Activated gamma-delta T cell (primary cell): ENCODE data around the gene PAIP2B.
"Not testable (repeated sequence)": the region's sequence is repeated elsewhere in the genome, so short reads cannot be mapped to it uniquely, and the experiment has no call there.

Experiments used
- DNase-seq: peaks from one replicate; lab custom pipeline; 2025; lab: John Stamatoyannopoulos, UW
- total RNA-seq, 2 donors: gene quantifications; one replicate each; lab custom pipeline; 2026; lab: John Stamatoyannopoulos, UW

Gene PAIP2B, protein sequence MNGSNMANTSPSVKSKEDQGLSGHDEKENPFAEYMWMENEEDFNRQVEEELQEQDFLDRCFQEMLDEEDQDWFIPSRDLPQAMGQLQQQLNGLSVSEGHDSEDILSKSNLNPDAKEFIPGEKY
- 19.1 to 29.1 reads per million in 2 donors for total RNA-seq

DNA sequence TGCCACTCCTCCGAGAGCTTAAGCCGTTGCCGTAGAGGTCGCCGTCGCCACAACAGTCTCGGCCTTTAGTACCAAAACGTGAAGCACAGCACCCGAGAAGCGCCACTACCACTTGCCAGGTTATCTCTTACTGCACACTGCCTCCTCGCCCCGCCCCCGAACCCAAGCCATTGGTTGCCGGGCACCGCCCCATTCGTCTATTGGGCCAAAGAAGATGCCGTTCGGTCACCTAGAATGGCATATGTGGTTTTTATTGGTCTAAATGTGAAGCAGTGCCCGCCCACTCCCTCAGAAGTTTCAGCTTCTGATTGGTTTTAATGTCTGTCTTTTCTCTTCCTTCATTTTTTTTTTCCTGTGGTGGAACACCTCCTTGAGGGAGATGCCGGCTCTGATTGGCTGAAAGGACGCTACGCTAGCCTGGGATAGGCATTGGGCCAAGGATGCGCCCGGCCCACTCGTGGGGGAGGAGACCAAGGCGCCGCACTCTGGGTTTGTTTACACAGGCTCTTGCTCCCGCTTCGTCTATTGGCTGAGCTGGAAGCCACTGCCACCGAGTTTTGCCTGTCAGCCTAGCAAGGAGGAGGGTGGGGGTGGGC lies at the start of gene PAIP2B:
PAIP2B (minus strand) TSS at position 139 of the 596 bp plus-strand sequence. CDS start 24,514 bp downstream, outside the sequence.
- DNase-seq = peak; percentile 76

DNA sequence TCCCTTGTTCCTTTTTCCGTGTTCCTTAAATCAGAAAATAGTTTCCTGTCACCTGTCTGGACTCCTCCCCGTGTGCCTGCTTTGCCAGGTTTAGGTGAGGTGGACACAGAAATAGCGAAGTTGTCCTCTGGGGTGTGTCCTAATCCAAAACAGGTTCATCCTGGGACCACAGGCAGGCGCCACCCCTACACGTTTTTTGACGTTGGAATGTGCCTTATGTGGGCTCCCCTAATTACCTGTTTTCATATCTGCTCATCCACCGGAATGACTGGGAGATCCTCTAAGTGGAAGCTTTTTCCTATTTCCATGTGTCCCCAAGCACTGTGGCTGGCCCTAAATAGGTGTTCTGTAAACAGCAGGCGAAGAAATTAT lies 49.0 kb upstream of the PAIP2B start:
- DNase-seq = no peak

DNA sequence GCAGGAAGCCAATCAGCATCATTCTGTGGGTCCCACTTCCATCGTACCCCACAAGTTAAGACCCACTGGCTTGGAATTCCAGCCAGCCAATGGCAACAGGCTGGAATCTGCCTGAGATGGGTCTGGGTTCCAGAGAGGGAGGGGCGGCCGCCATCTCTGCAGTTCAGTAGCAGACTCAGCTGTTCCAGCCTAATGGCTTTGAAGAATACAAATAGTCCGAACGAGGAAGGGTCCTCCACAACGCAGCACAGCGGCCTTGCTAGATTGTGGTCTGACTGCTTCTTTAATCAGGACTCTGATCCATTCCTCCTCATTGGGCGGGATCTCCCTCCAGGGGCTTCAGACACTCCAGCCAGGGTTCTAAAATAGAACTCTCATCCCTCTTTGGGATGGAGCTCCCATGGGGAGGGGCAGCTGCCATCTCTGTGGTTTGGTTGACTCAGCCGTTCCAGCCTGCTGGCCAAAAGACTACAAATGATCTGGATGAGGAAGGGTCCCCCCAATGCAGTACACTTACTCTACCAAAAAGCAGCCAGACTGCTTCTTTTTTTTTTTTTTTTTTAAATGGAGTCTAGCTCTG lies 42.7 kb upstream of the PAIP2B start:
- DNase-seq = no peak

DNA sequence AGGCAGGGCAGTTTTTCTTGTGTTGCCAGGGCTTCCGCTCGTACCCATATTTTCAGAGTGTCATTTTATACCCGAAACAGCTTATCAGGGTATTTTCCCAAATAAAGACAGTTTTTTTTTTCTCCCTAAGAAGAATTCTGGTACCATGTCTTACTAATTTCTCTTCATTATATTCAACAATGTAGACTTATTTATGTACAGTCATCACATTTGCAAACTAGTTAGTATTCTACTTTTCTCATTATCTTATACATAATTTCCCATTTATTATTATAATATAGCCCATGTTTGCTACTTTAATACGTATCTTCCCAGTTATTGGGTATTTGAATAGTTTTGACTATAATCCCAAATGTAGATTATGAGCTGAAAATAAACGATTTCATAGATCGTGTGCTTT lies 36.5 kb upstream of the PAIP2B start:
- no peak for DNase-seq

DNA sequence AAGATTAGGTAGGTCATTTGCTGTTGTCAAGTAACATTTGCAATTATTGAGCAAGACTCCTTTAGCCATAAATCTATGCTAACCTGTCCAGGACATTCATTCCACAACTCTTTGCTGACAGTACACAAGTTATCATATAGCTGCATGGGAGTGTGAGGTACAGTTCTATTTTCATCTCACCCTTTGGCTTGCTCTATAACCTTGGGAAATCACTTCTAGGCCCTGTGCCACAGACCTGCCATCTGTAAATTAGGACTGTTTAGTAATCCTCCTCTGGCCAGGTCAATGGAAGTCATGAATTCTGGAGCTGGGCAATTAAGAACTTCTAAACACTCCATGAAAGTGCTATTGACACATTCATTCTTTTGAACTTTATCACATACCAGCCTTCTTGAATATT lies 34.6 kb upstream of the PAIP2B start:
- DNase-seq = no peak

DNA sequence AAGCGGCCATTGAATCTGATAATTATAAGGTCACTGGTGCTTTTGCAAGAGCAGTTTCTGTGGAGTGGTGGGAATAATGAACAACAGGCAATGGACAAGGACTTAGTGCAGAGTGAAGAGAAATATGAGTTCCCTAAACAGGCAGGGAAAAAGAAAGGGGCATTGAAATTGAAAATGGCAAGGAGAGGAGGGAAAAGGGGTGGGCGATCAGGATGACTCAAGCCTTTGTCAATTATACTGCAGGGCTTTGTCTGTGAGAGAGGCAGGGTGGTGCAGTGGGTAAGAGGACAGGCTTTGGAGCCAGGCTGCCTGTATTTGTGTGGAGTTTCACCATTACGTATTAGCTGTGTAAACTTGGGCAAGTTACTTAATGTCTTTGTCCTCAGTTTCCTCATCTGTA lies 29.5 kb upstream of the PAIP2B start:
- DNase-seq = no peak

DNA sequence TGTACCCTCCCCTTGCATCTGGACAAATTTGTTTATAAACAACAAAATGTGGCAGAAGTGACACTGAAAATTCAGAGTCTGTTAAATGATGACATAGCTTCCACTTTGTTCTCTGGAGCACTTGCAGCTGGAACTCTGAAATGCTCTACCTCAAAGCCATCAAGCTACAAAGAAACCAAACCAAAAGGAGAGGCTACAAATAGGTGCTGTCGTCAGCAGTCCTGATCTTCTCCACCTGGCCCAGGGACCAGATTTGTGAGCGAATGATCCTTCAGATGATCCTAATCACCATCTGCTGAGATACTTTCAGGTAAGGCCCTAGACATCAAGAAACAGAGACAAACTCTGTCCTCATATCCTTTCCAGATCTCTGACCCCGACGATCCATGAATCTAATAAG lies 27.9 kb upstream of the PAIP2B start:
- DNase-seq = no peak

DNA sequence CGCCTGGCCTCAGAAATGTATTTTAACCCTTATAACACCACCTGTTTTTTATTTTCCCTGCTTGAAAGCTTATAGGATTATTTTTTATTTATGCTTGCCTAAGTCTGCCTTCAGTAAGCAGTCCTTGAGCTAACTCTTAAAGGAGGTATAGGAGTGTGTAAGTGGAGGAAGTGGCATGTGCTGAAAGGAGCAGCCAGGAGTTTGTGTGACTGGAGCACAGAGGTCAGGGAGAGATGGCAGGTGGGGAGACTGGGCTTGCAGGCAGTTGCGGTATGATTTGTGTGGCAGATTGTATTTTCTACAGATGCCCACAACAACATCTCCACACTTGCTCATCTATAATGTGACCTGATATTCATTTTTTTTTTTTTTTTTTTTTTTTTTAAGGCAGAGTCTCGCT lies 27.2 kb upstream of the PAIP2B start:
- no peak for DNase-seq

DNA sequence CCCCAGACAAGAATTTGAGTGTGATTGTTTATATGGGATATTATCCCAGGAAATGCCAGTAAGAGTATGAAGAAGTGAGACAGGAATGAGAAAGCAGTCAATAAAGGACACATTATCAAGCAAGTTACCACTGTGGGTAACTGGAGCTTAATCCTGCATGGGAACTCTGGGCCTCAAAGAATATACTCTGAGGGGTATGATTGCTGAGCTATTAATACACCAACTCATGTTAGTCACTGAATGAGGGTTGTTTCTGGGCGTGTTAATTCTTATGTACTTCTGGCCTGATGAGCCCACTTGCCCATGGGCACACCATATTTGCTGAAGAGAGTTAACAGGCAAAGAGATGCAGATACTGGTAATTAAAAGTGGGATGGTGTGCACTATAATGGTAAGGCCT lies 26.6 kb upstream of the PAIP2B start:
- DNase-seq = no peak

DNA sequence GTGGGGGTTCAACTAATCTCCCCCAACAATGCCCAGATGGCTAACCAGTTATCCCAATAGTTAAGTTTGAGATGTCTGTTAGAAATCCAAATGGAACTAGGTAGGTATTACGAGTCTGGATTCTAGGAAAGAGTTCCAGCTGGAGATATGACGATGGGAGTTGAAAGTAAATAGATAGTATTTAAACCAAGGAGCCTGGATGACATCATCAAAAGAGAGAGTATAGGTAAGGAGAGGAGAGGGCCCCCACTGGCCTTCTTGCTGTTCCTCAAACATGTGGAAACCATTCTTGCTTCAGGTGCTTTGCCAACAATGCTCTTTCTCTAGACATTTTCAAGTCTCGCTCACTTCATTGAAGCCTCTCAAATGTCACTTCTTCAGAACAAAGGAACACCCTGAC lies 26.0 kb upstream of the PAIP2B start:
- no peak for DNase-seq

DNA sequence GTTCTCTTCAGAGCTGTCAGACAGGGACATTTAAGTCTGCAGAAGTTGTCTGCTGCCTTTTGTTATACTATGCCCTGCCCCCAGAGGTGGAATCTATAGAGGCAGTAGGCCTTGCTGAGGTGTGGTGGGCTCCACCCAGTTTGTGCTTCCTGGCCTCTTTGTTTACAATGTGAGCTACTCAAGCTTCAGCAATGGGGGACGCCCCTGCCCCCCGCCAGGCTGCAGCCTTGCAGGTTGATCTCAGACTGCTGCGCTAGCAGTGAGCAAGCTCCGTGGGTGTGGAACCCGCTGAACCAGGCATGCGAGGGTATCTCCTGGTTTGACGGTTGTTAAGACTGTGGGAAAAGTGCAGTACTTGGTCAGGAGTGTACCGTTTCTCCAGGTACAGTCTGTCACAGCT lies 24.0 kb upstream of the PAIP2B start:
- no peak for DNase-seq

DNA sequence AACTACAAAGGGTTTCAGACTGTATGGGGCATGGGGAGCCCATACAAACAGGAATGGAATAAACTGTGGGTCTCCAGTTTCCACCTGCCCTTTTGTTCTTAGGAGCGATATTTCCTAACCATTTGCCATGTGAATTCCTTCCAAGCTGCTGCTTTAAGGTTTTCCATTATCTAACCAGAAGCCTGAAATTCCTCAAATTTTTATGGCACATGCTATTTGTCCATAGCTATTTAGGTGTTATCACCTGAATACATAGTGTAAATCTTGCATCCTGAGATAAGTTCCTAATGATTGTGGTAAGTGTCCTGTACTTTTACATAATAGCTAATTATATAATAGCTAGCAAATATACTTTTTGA lies 17.4 kb upstream of the PAIP2B start:
- DNase-seq = no peak

DNA sequence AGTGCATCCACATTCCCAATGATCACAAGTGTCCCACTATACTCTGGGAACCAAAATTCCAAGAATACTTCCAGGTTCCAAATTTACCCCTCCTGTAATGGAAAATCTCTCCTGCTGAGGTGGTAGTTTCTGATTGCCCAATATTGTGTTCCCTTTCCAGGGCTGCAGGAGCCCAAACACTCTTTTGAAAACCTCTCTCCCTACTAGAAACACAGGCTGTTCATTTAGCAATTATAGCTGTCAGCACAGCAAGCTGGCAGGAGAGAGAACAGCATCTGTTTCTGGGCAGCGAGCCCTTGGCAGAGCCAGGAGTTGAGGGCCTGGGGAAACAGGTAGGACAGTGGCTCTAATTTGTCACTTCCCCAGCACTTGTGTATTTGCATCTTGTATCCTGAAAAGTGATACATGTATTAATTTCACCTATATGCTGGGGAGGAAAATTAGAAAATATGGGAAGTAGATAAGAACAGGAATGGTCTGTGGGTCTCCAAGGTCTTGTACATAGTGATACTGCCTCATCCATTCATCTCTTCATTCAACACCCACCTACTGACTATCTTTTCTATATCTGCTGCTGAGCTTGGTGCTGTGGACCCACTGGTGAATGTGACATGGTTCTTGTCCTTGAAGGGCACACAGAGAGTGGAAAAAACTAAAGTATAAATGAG lies 16.9 kb upstream of the PAIP2B start:
- DNase-seq = no peak

DNA sequence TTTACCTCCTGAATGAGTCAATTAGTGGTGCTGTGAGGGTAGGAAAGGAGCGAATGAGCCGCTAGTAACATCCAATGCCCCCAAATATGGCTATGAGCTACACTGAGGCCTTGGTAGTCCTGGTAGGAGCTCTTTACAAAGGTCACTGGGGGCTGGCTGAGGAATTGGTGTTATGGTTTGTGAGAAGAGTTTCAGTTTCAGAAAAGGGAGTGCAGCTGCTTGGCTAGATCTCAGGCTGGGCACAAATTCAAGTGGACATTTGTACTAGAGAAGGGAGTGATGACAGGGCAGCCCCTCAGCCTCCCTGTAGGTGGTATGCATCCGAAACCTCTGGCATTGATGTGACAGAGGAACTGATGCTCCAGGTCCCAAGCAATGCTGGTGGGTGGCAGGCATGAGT lies 13.9 kb upstream of the PAIP2B start:
- DNase-seq = no peak

DNA sequence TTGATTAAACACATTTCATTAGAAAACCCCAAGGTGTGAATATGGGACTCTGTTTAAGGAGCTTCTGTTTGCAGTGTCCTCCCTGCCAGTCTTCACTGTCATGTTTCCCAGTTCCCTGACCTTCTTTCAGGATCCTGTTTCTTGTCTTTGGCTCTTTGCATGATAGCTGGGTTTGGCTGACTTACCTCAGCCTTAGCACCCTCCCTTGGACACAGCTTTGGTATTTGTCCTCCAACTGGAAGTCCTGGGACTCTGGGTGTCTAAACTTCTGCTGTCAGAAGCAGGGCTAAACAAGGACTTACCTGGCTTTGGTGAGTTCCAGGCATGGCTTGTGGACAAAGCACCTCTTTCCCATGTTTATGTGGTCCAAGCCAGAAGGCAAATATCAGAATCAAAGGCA lies 11.2 kb upstream of the PAIP2B start:
- no peak for DNase-seq

DNA sequence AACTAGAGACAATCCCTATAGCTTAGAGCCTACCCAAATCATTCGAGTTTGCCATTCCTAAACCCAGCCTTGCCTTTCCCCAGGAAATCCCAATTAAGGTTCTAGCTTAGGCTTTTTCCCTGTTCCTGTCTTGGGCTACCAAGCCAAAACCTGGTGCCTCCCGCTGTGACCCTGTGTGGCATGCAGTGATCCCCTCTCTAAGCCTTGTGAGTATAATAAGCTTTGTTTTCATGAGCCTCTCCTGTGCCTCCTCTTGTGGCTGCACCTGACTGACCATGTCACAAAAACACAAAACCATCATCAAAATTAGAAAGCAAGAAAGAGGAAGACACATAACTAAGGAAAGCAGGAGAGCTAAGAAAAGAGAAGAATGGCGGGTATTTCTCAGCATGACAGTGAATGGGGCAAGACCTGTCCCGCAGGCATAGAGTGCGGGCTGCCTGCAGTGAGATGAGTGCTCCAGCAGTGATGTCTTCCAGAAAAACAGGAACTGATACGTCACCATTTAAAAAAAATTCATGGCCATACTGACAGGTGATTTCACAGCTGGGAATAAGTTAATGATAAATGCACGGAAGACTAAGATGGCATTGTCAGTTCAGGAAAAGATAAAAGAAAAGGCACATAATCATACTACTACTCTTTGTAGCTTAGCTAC lies 9.2 kb upstream of the PAIP2B start:
- DNase-seq = no peak

DNA sequence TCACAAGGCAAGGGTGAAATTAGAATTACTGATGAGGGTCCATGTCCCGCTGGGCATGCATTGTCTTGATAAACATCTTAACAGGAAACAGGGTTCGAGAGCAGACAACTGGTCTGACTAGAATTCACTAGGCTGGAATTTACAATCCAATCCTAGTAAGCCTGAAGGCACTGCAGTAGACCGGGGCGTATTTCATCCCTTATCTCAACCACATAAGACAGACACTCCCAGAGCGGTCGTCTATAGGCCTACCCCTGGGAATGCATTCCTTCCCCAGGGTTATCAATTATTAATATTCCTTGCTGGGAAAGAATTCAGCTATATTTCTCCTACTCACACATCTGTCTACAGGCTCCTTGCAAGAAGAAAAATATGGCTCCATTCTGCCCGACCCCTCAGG lies 6.2 kb upstream of the PAIP2B start:
- not testable (repeated sequence) for DNase-seq

DNA sequence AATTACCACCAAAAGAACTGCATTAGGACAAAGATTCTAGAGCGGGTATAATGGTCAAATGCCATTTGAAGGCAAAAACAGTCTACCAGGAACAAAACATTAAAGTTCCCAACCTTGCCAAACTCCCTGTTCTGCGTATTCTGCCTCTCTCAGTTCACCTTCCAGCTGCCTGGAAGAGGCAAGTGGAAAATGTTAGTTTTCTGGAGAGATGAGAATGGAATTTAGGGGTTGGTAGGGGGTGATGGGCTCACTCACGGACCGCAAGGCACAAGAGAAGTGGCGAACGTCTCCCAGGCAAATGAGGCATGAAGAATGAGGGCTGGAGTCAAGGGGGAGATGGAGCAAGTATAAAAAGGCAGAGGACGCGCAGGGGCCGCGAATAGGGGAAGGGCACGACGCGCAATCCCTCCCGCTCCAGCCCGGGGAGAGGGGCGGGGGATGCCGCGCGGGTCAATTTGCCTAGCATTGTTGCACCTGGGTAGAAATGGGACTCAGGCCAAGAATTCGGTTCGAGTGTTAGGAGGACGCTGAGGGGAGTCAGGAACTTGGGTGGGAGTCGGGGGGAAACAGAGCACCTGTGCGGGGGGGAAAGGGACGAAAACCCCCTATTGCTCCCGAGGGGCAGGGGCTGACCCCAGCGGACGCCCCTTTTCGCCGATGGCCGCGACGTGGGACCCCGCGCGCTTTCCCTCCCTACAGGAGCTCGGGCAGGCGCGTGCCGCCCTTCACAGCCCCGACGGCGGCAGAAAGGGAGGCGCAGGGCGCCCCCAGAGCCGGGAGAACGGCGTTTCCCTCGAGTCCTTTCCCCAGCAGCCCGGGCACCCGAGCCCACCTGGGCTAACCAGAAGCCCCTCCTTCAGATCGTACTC lies 573 bp downstream of the PAIP2B start:
- DNase-seq = peak; percentile 31

DNA sequence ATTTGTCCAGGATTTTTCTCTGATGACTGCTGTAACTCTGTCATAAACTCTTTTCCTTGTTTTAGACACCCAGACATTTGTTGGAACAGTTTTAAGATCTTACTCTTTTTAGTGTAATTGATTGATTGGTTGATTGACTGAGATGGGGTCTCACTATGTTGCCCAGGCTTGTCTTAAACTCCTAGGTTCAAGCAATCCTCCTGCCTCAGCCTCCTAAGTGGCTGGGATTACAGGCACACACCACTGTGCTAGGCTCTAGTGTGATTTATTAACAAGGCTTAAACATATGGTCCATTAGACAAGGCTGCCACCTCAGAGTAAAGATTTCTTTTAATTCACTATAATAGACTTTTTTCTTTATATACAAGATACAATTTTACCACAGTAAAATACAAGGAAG lies 2.0 kb downstream of the PAIP2B start:
- DNase-seq = no peak

DNA sequence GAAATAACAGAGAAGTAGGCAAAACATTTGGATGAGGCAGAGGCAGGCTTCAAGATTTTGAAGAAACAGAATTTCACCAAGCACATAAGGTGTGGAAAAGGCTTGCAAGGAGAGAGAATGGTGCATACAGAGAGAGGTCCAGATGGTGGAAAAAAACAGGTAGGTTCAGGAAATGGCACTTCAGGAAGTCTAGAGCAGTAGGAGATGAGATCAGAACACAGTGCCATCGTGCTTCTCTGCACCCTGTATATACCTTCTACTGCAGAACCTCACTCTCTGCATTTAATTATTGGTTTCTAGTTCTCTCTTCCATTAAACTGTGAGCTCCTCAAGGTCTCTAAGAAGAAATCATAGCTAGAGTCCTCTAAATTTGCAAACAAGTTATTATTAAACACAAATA lies 2.4 kb downstream of the PAIP2B start:
- no peak for DNase-seq

DNA sequence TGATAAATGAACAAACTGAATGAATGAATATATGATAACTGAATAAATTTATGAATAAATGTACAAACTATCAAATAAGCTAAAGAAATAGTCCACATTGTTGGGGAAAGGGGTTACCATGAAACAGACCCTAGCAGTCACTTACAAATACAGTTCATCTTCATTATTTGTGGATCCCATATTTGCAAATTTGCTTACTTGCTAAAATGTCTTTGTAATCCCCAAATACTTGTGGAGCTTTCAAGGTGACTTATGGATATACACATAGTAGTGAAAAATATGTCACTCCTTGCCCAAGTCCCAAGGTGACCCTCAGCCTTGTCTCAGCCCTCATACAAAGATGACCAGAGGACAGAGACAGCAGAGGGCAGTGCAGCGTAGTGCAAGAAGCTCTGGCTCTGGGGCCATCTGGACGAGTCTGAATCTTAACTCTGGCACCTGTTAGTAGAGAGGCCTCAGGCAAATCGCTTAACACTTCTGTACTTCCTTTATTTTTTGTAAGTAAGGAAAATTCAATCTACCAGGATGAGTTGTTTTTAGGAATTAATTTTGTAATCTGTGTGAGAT lies 3.1 kb downstream of the PAIP2B start:
- no peak for DNase-seq

DNA sequence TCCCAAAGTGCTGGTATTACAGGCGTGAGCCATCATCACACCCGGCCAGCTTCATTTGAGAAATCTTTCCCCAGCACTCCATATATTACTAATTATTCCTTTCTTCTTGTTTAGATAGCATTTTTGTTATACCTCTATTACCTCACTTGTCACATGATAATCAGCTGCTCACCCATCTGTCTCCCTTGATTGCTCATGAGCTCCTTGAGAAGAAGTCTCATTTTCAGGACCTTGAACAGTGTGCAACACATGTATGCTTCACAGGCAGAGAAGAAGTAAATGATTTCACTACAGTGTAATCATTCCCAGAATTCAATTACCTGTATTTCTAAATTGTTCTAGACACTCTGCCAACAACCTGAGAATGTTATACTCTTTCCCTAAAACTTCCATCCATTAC lies 6.2 kb downstream of the PAIP2B start:
- DNase-seq = no peak
